HL-60 (cell line): ENCODE data around the gene DPH1.

Experiments
- DNase-seq, 2 experiments: peaks; one replicate each; pipeline ENCODE4 v3.0.0-alpha.2; 2010 to 2020; ENCODE audit warnings: low read depth in 1 of 2, low spot score in 1 of 2
- H3K27ac ChIP-seq: fragments of 250-450 bp; sonication (Bioruptor Pico); replicated peaks from 2 replicates; pipeline ENCODE4 v1.5.1; 2020; ENCODE audit warnings: mild to moderate bottlenecking, moderate library complexity
- H3K27me3 ChIP-seq: fragments of 250-450 bp; sonication (Bioruptor Pico); 2 replicates; pipeline ENCODE4 v1.5.1; 2021; ENCODE audit warnings: mild to moderate bottlenecking, moderate library complexity; ENCODE audit not compliant: insufficient read depth, poor library complexity, severe bottlenecking
- H3K4me3 ChIP-seq: replicated peaks from 2 replicates; pipeline ENCODE4 v1.5.1; 2011; ENCODE audit warnings: mild to moderate bottlenecking, control low read depth, low read length; ENCODE audit not compliant: insufficient read depth
- GABPA ChIP-seq: IDR thresholded peaks from 2 replicates; pipeline ENCODE4 v1.6.1; 2012; ENCODE audit warnings: low read depth
- POLR2AphosphoS5 ChIP-seq: IDR thresholded peaks from 2 replicates; pipeline ENCODE4 v1.6.1; 2012; ENCODE audit warnings: low read depth
- SPI1 ChIP-seq: IDR thresholded peaks from 2 replicates; pipeline ENCODE4 v1.6.1; 2012; ENCODE audit warnings: low read depth, mild to moderate bottlenecking, borderline replicate concordance
- TF ChIP-seq, protein P1 (sequence below): IDR thresholded peaks from one replicate; pipeline ENCODE4 v1.5.1; 2011; ENCODE audit warnings: low read length, control low read depth, inconsistent platforms; ENCODE audit not compliant: insufficient read depth
- TF ChIP-seq, protein P2 (sequence below): IDR thresholded peaks from 2 replicates; pipeline ENCODE4 v1.6.1; 2012; ENCODE audit warnings: low read depth; ENCODE audit not compliant: insufficient replicate concordance

The DPH1 gene

DNA sequence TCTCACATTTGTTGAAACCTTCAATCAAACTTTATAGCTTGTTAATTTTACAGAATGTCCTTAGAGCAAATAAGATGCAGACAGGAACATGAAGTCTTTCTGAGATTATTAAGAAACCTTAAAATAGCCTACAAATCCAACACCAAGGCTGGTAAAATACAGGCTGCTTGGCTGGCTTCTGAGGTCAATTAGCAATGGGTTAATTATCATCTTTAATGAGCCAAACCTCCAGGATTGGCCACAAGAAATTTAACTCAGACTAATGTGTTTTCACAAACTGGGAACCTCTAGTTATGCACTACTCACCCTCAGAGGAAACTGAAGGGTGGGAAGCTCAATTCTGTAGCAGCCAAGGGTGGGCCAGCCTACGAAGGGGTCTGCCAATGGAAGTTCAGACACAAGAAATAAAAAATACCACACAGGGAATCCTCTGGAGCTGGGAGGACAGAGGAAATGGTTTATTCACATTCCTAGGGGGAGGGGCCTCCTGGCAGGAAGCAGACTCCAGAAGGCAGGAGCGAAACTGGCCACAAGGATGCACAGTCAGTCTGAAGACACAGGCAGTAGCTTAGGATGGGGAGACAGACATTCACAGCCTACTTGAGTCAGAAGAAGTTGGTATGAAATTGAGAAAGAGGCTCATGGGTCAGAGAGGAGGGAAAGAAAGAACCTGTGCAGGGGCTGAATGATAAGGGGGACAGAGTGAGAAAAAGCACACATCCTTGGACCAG, 61.0 kb downstream of the DPH1 start:
- H3K4me3 ChIP-seq: no peak overlapping the region
- H3K27ac ChIP-seq: no peak overlapping the region
- no peaks in the 10 kb centered on the region for H3K27me3 ChIP-seq
- DNase-seq: no peak
- TF ChIP-seq, protein P1, sequence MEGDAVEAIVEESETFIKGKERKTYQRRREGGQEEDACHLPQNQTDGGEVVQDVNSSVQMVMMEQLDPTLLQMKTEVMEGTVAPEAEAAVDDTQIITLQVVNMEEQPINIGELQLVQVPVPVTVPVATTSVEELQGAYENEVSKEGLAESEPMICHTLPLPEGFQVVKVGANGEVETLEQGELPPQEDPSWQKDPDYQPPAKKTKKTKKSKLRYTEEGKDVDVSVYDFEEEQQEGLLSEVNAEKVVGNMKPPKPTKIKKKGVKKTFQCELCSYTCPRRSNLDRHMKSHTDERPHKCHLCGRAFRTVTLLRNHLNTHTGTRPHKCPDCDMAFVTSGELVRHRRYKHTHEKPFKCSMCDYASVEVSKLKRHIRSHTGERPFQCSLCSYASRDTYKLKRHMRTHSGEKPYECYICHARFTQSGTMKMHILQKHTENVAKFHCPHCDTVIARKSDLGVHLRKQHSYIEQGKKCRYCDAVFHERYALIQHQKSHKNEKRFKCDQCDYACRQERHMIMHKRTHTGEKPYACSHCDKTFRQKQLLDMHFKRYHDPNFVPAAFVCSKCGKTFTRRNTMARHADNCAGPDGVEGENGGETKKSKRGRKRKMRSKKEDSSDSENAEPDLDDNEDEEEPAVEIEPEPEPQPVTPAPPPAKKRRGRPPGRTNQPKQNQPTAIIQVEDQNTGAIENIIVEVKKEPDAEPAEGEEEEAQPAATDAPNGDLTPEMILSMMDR: no peak
- no peak for TF ChIP-seq GABPA
- no peak for TF ChIP-seq POLR2AphosphoS5
- TF ChIP-seq SPI1: no peak
- TF ChIP-seq, protein P2, sequence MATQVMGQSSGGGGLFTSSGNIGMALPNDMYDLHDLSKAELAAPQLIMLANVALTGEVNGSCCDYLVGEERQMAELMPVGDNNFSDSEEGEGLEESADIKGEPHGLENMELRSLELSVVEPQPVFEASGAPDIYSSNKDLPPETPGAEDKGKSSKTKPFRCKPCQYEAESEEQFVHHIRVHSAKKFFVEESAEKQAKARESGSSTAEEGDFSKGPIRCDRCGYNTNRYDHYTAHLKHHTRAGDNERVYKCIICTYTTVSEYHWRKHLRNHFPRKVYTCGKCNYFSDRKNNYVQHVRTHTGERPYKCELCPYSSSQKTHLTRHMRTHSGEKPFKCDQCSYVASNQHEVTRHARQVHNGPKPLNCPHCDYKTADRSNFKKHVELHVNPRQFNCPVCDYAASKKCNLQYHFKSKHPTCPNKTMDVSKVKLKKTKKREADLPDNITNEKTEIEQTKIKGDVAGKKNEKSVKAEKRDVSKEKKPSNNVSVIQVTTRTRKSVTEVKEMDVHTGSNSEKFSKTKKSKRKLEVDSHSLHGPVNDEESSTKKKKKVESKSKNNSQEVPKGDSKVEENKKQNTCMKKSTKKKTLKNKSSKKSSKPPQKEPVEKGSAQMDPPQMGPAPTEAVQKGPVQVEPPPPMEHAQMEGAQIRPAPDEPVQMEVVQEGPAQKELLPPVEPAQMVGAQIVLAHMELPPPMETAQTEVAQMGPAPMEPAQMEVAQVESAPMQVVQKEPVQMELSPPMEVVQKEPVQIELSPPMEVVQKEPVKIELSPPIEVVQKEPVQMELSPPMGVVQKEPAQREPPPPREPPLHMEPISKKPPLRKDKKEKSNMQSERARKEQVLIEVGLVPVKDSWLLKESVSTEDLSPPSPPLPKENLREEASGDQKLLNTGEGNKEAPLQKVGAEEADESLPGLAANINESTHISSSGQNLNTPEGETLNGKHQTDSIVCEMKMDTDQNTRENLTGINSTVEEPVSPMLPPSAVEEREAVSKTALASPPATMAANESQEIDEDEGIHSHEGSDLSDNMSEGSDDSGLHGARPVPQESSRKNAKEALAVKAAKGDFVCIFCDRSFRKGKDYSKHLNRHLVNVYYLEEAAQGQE: no peak

DNA sequence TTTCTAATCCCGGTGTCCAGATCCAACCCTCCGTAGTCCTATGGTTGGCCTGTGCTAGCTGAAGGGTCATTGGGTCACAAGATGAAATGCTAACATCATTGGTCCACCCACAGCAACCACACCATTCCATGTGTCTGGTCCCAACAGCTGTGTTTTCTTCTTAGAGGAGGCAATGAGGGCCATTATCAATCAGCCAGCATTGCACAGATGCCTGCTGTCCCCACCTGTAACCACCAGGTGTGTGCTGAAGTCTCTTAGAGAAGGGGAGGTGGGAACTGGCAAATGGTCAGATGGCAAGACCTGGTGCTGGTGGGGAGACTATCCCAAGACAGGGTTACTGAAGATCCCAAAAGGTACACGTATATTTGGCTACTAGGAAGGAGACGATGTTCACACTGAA, 62.3 kb downstream of the DPH1 start:
- Histone ChIP-seq H3K27ac (no peak overlapping the region), H3K4me3 (no peak overlapping the region), H3K27me3 (no peaks in the 10 kb centered on the region)
- TF ChIP-seq, protein P2: no peak
- no peak for TF ChIP-seq SPI1
- TF ChIP-seq POLR2AphosphoS5: no peak
- TF ChIP-seq, protein P1: no peak
- no peak for TF ChIP-seq GABPA
- DNase-seq: no peak

DNA sequence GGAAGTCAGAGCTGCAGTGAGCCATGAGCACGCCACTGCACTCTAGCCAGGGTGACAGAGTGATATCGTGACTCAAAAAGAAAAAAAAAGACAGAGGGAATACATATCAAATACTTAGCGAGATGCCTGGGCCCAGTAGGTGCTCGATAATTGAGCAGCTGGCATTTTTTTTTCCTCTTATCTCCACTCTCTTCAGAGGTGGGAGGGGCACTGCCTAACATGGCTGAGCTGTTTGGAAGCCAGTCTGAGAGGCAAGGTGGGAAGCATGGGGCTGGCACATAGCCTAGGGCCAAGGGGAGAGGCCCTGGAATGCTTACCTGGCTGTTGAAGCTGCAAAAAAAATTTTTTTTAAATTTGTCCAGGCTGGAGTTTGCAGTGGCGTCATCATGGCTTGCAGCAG, 63.4 kb downstream of the DPH1 start:
- H3K4me3 ChIP-seq: no peak overlapping the region
- no peaks in the 10 kb centered on the region for H3K27me3 ChIP-seq
- DNase-seq: no peak
- no peak for TF ChIP-seq GABPA
- TF ChIP-seq, protein P1: no peak
- TF ChIP-seq POLR2AphosphoS5: no peak
- TF ChIP-seq, protein P2: no peak
- TF ChIP-seq SPI1: no peak
- H3K27ac ChIP-seq: no peak overlapping the region
